ENCODE measurements around the gene FAM180A.
"Not testable (repeated sequence)": the region's sequence is repeated elsewhere in the genome, so short reads cannot be mapped to it uniquely, and the experiment has no call there.

FAM180A gene

GRCh38 chr7:135748770-135749169, at the start of gene FAM180A:
FAM180A (minus strand) TSS chr7:135748813; CDS start chr7:135748580, 233 bp downstream.
- DNase-seq, result no peak

- no peak for DNase-seq
These were observed 49.5 kb upstream of the FAM180A start for GRCh38 chr7:135798095-135798494.

GRCh38 chr7:135795846-135796570, 47.4 kb upstream of the FAM180A start:
- no peak for DNase-seq

GRCh38 chr7:135793841-135794240, 45.2 kb upstream of the FAM180A start:
- DNase-seq, result no peak

GRCh38 chr7:135792866-135793265, 44.3 kb upstream of the FAM180A start:
- no peak for DNase-seq

GRCh38 chr7:135792363-135792668, 43.7 kb upstream of the FAM180A start:
- DNase-seq, result no peak

GRCh38 chr7:135791543-135792362, 43.1 kb upstream of the FAM180A start:
- DNase-seq, result no peak

GRCh38 chr7:135790371-135790977, 41.9 kb upstream of the FAM180A start:
- DNase-seq, result no peak

GRCh38 chr7:135789956-135790355, 41.3 kb upstream of the FAM180A start:
- DNase-seq, result no peak

- no peak for DNase-seq
These were observed 40.8 kb upstream of the FAM180A start for GRCh38 chr7:135789431-135789830.

GRCh38 chr7:135786911-135787310, 38.3 kb upstream of the FAM180A start:
- no peak for DNase-seq

- DNase-seq, result no peak
These were observed 36.5 kb upstream of the FAM180A start for GRCh38 chr7:135785065-135785464.

- DNase-seq, result no peak
These were observed 35.4 kb upstream of the FAM180A start for GRCh38 chr7:135784013-135784412.

GRCh38 chr7:135782801-135783200, 34.2 kb upstream of the FAM180A start:
- no peak for DNase-seq

GRCh38 chr7:135782377-135782776, 33.8 kb upstream of the FAM180A start:
- no peak for DNase-seq

GRCh38 chr7:135777626-135778398, 29.2 kb upstream of the FAM180A start:
- DNase-seq, result no peak

- DNase-seq, result not testable (repeated sequence)
These were observed 27.3 kb upstream of the FAM180A start for GRCh38 chr7:135775915-135776314.

GRCh38 chr7:135775230-135775629, 26.6 kb upstream of the FAM180A start:
- no peak for DNase-seq

- DNase-seq, result peak; percentile 77
These were observed 25.7 kb upstream of the FAM180A start for GRCh38 chr7:135774284-135774683.

- no peak for DNase-seq
These were observed 24.9 kb upstream of the FAM180A start for GRCh38 chr7:135773464-135773863.

GRCh38 chr7:135772639-135773222, 24.1 kb upstream of the FAM180A start:
- no peak for DNase-seq

- DNase-seq, result no peak
These were observed 23.5 kb upstream of the FAM180A start for GRCh38 chr7:135771961-135772638.

All from kidney glomerular epithelial cell (primary cell).